ENCODE results near the gene ABCB8. TPM values are rescaled to one million over a fixed set of nuclear protein-coding genes. Genes with fewer than 3 reads are reported as not detected.

The ABCB8 gene
- total RNA-seq (ENCODE audit: unreplicated experiment) = 17.4 TPM
- long read RNA-seq, full-length matches to known transcripts = 5 of 9 reads
- long read RNA-seq, partial matches to known transcripts = 2 of 9 reads
- long read RNA-seq, other reads (novel, unspliced or antisense) = 2 of 9 reads

DNA sequence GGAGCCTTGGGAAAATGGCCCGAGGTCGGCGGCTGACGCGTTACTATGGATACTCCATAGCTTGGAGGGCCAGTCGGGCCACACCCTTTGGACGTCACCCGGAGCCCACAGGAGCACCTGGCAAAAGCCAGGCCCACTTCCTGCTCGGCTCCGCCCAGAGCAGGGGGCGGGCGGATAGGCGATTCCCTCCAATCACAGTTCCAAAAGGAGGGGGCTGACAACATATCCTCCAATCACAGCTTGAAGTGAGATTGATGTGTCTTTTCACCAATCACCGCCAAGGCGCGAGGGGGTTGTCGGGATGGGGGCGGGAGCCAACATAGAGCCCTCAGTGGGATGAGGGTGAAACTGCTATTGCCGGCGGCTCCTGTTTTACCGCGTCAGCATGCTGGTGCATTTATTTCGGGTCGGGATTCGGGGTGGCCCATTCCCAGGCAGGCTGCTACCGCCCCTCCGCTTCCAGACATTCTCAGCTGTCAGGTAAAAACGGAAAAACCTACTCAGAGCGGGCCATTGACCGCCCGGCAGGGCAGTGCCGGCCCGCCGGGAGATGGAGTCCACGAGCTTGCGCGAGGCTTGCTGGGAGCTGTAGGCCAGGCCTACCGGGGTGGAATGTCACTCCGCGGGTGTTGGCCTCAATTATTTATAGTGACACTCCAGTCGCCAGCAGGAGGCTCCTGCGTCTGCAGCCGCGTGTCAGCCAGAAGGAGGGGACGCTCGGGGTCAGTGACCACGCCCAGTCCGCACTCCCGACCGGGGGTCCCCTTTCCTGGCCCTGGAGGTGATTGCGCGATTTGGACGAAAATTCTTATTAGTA is at the start of gene ABCB8:
ABCB8 (plus strand) TSS at position 320 of the 817 bp plus-strand sequence; CDS start at position 386, 66 bp downstream.
- peak; percentile 98 for DNase-seq (ENCODE audit: low spot score)
- Mint-ChIP-seq H3K36me3 (ENCODE audit: low read depth, unreplicated experiment) (no peaks in the 10 kb centered on the region), H3K9me3 (ENCODE audit: unreplicated experiment) (no peaks in the 10 kb centered on the region), H3K4me1 (ENCODE audit: unreplicated experiment) (peaks cover 6% of the 10 kb centered on the region), H3K4me3 (ENCODE audit: unreplicated experiment) (peak within 1 kb of the TSS; percentile 91), H3K27me3 (ENCODE audit: unreplicated experiment) (peaks cover 19% of the 10 kb centered on the region), H3K27ac (ENCODE audit: unreplicated experiment) (peak within 1 kb of the TSS; percentile 96)
- TF ChIP-seq, protein P1, sequence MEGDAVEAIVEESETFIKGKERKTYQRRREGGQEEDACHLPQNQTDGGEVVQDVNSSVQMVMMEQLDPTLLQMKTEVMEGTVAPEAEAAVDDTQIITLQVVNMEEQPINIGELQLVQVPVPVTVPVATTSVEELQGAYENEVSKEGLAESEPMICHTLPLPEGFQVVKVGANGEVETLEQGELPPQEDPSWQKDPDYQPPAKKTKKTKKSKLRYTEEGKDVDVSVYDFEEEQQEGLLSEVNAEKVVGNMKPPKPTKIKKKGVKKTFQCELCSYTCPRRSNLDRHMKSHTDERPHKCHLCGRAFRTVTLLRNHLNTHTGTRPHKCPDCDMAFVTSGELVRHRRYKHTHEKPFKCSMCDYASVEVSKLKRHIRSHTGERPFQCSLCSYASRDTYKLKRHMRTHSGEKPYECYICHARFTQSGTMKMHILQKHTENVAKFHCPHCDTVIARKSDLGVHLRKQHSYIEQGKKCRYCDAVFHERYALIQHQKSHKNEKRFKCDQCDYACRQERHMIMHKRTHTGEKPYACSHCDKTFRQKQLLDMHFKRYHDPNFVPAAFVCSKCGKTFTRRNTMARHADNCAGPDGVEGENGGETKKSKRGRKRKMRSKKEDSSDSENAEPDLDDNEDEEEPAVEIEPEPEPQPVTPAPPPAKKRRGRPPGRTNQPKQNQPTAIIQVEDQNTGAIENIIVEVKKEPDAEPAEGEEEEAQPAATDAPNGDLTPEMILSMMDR (IDR thresholded peaks at IDR 0.05; ENCODE audit: unreplicated experiment) = peak; percentile 52

DNA sequence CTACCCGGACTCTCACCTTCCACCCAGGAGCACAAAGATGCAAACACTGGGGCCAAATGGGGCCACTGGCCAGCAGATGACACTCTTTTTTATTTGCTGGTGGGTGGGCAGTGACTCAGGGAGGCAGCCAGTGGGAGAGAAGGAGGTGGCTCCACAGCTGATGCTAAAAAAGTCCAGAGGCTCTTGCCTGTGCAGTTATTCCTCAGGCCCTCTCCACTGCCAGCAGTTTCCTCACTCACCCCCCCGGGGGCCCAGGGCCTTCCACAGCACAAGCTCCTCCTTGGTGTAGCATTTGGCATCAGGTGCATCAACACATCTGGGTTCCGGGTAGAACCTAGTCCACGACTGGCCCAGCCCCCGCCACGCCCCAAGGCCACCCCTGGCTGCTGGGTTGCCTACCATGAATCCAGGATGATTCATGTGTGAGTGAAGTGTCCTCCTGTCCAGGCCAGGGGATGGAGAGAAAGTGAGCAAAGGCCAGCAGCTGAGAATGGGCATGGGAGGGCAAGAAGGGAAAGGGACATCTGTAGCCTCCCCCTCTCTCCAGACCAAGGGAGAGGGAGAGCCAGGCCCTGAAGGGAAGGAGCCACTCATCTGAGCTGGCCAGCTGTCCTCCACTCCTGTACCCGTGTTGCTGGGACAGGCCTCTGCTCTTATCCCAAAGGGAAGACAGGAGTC is 48.4 kb upstream of the ABCB8 start:
- no peak for DNase-seq (ENCODE audit: low spot score)
- H3K27ac Mint-ChIP-seq (ENCODE audit: unreplicated experiment) = no peak overlapping the region
- H3K4me1 Mint-ChIP-seq (ENCODE audit: unreplicated experiment) = peaks cover 10% of the 10 kb centered on the region
- peaks cover 25% of the 10 kb centered on the region for H3K27me3 Mint-ChIP-seq (ENCODE audit: unreplicated experiment)
- no peak overlapping the region for H3K4me3 Mint-ChIP-seq (ENCODE audit: unreplicated experiment)
- no peaks in the 10 kb centered on the region for H3K9me3 Mint-ChIP-seq (ENCODE audit: unreplicated experiment)
- no peaks in the 10 kb centered on the region for H3K36me3 Mint-ChIP-seq (ENCODE audit: low read depth, unreplicated experiment)
- TF ChIP-seq, protein P1 (IDR thresholded peaks at IDR 0.05; ENCODE audit: unreplicated experiment) = no peak

DNA sequence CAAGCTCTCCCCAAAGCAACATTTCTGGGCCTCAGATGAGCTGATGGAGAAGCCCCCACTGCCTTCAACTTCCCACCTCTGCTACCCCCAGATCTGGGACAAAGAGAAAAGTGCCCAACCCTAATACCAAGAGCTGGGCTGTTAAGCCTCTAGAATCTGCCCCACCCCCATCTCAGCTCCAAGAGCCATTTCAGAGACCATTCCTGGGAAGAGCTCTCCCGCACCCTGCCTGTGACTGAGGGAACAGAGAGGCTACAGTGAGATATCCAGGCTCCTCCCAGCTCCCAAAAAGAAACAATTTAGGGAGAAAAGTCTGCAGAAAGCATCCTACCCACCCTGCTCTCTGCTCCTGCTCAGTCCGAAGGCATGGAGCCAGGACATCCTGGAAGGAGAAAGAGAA is 47.6 kb upstream of the ABCB8 start:
- no peak overlapping the region for H3K4me3 Mint-ChIP-seq (ENCODE audit: unreplicated experiment)

DNA sequence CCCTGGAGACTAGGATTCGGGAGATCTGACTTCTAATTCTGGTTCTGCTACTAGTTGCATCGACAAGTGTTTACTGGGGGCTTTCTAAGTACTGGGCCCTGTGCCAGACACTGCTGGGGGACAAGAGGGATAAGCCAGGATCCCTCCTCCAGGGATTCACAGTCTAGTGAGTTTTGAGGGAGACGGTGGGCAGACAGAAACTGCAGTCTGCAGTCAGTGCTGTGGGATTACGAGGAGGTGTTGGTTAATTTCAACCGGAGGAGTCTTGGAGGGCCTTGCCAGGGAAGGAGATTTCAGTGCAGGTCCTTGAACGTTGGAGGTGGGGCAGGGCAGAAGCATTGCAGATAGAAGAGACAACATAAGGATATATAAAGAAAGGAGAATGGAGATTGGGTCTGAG is 46.6 kb upstream of the ABCB8 start:
- Mint-ChIP-seq H3K9me3 (ENCODE audit: unreplicated experiment) (no peaks in the 10 kb centered on the region), H3K27me3 (ENCODE audit: unreplicated experiment) (peaks cover 20% of the 10 kb centered on the region), H3K27ac (ENCODE audit: unreplicated experiment) (no peak overlapping the region), H3K4me1 (ENCODE audit: unreplicated experiment) (peaks cover 16% of the 10 kb centered on the region), H3K36me3 (ENCODE audit: low read depth, unreplicated experiment) (no peaks in the 10 kb centered on the region), H3K4me3 (ENCODE audit: unreplicated experiment) (peak overlapping the region; percentile 17)
- no peak for DNase-seq (ENCODE audit: low spot score)
- TF ChIP-seq, protein P1 (IDR thresholded peaks at IDR 0.05; ENCODE audit: unreplicated experiment) = no peak

More for the DNA sequence above, 47.6 kb upstream of the ABCB8 start:
- H3K4me1 Mint-ChIP-seq (ENCODE audit: unreplicated experiment) = peaks cover 10% of the 10 kb centered on the region
- H3K27ac Mint-ChIP-seq (ENCODE audit: unreplicated experiment) = no peak overlapping the region
- DNase-seq (ENCODE audit: low spot score) = no peak
- peaks cover 20% of the 10 kb centered on the region for H3K27me3 Mint-ChIP-seq (ENCODE audit: unreplicated experiment)
- TF ChIP-seq, protein P1 (IDR thresholded peaks at IDR 0.05; ENCODE audit: unreplicated experiment) = no peak
- H3K36me3 Mint-ChIP-seq (ENCODE audit: low read depth, unreplicated experiment) = no peaks in the 10 kb centered on the region
- no peaks in the 10 kb centered on the region for H3K9me3 Mint-ChIP-seq (ENCODE audit: unreplicated experiment)
